HFFc6 (cell line): Measurements from ENCODE around the gene SRPRA. TPM values are rescaled to one million over a fixed set of nuclear protein-coding genes. Genes with fewer than 3 reads are reported as not detected.

Experiments
- DNase-seq: peaks from one replicate; pipeline ENCODE4 v3.0.0-alpha.2; 2018
- H3K27ac Mint-ChIP-seq: 2 replicates; pipeline ENCODE4 v1.8.0; 2020; ENCODE audit warnings: mild to moderate bottlenecking, mixed read lengths
- H3K27me3 Mint-ChIP-seq: 2 replicates; pipeline ENCODE4 v1.8.0; 2021; ENCODE audit warnings: mild to moderate bottlenecking, moderate library complexity, mixed read lengths; ENCODE audit not compliant: insufficient read depth
- H3K36me3 Mint-ChIP-seq: 2 replicates; pipeline ENCODE4 v1.8.0; 2021; ENCODE audit warnings: low read depth, mixed read lengths
- H3K4me1 Mint-ChIP-seq: 2 replicates; pipeline ENCODE4 v1.8.0; 2020; ENCODE audit warnings: low read depth, mixed read lengths
- H3K4me3 Mint-ChIP-seq: 2 replicates; pipeline ENCODE4 v1.8.0; 2020; ENCODE audit warnings: mild to moderate bottlenecking, moderate library complexity, mixed read lengths
- H3K9me3 Mint-ChIP-seq: 2 replicates; pipeline ENCODE4 v1.8.0; 2020; ENCODE audit warnings: mild to moderate bottlenecking, mixed read lengths
- total RNA-seq, 6 experiments: library from RNA; stranded (reverse); fragmentation: NEBNext Ultra II Directional; extraction: Animal tissue kit (Norgen Biotek cat#: 25700); gene quantifications; 2 replicates in 1 of 6; 3 replicates in 5 of 6; pipeline ENCODE4 v1.2.3, GENCODE V29; 2021
- TF ChIP-seq, protein P1 (sequence below): fragments of 200-600 bp; sonication (generic); IDR thresholded peaks from 2 replicates; pipeline ENCODE4 v1.5.0; 2021; ENCODE audit warnings: antibody characterized with exemption, mild to moderate bottlenecking

SRPRA gene
- total RNA-seq, 6 experiments from 2014 or later = 153 to 177 (median 162) TPM

DNA sequence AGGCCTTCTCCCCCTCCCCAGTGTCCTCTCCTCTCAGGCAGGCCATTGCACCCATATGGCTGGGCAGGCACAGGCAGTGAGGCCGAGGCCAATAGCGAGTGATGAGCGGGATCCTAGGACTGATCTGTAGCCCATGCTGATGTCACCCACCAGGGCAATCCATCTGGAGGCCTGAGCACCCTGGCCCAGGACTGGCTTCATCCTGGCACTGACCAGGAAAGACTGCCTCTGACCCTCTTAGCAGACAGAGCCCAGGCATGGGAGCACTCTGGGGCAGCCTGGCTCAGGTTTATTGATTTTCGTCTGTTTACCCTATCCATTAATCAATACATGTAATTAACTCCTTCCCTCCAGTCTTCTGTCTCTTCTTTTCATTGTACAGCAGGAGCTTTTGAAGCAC lies 9.1 kb upstream of the SRPRA start:
- peaks cover 14% of the 10 kb centered on the region for H3K4me1 Mint-ChIP-seq
- H3K36me3 Mint-ChIP-seq = peaks cover 33% of the 10 kb centered on the region
- H3K27ac Mint-ChIP-seq = no peak overlapping the region
- no peak overlapping the region for H3K4me3 Mint-ChIP-seq
- H3K27me3 Mint-ChIP-seq = no peaks in the 10 kb centered on the region; the same call in 1 of the 2 replicates
- H3K9me3 Mint-ChIP-seq = no peaks in the 10 kb centered on the region
- DNase-seq = no peak
- TF ChIP-seq, protein P1, sequence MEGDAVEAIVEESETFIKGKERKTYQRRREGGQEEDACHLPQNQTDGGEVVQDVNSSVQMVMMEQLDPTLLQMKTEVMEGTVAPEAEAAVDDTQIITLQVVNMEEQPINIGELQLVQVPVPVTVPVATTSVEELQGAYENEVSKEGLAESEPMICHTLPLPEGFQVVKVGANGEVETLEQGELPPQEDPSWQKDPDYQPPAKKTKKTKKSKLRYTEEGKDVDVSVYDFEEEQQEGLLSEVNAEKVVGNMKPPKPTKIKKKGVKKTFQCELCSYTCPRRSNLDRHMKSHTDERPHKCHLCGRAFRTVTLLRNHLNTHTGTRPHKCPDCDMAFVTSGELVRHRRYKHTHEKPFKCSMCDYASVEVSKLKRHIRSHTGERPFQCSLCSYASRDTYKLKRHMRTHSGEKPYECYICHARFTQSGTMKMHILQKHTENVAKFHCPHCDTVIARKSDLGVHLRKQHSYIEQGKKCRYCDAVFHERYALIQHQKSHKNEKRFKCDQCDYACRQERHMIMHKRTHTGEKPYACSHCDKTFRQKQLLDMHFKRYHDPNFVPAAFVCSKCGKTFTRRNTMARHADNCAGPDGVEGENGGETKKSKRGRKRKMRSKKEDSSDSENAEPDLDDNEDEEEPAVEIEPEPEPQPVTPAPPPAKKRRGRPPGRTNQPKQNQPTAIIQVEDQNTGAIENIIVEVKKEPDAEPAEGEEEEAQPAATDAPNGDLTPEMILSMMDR = no peak

DNA sequence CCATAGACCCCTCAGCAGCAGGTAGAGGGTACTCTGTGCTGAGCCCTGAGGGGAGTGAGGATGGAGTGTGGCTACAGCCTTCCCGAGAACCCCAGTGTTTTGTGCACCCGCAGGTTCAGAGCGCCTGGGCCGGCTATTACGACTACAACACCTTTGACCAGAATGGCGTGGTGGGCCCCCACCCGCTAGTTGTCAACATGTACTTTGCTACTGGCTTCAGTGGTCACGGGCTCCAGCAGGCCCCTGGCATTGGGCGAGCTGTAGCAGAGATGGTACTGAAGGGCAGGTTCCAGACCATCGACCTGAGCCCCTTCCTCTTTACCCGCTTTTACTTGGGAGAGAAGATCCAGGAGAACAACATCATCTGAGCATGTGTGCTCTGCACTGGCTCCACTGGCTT lies 8.6 kb upstream of the SRPRA start:
- Mint-ChIP-seq H3K4me1 (peaks cover 11% of the 10 kb centered on the region), H3K27ac (no peak overlapping the region), H3K36me3 (peaks cover 33% of the 10 kb centered on the region), H3K9me3 (no peaks in the 10 kb centered on the region), H3K4me3 (no peak overlapping the region), H3K27me3 (no peaks in the 10 kb centered on the region; the same call in 1 of the 2 replicates)
- TF ChIP-seq, protein P1 = no peak
- DNase-seq = no peak

DNA sequence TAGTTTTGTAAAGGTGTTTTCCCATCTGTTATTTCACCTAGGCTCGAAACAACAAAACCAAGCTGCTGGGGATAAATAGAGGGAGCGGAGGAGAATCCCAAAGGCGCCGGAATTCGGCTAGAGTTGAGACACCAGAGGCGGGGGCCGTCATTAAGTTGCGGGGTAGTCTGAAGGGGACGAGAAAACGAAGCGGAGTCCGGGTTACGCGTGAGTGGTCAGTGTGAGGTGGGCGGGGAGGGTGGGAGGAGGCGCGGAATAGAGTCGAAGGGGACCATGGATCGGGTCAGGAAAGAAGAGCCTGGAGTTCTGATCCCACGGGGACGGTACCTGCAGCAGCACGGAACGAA lies 361 bp downstream of the SRPRA start:
- Mint-ChIP-seq H3K27me3 (peaks cover 4% of the 10 kb centered on the region; the same call in 1 of the 2 replicates), H3K4me3 (peak overlapping the region; percentile 99), H3K9me3 (no peaks in the 10 kb centered on the region), H3K36me3 (peaks cover 47% of the 10 kb centered on the region), H3K4me1 (peaks cover 29% of the 10 kb centered on the region), H3K27ac (peak overlapping the region; percentile 98)
- DNase-seq = no peak
- TF ChIP-seq, protein P1 = no peak

DNA sequence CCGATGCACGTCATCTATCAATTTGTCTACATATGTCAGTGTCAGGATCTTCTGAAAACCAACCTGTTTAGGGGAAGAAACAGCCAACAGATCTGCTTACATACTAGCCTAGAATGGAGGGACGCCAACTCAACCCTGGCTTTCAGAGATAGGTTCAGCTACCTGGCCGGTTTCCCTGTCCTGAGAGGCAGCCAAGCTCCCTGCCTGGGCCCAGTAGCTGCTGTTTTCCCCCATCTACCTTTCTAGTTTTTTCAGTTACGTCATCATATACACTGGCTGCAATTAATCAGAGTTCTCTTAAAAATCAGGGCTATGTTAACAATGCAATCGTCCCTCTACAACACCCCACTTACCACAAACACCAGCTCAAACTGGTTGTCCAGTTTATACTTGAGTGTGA lies 1.0 kb downstream of the SRPRA start:
- Mint-ChIP-seq H3K27me3 (peaks cover 4% of the 10 kb centered on the region; the same call in 1 of the 2 replicates), H3K9me3 (no peaks in the 10 kb centered on the region), H3K36me3 (peaks cover 53% of the 10 kb centered on the region), H3K27ac (peak overlapping the region; percentile 98), H3K4me3 (peak overlapping the region; percentile 99), H3K4me1 (peaks cover 29% of the 10 kb centered on the region)
- DNase-seq = no peak
- TF ChIP-seq, protein P1 = no peak

DNA sequence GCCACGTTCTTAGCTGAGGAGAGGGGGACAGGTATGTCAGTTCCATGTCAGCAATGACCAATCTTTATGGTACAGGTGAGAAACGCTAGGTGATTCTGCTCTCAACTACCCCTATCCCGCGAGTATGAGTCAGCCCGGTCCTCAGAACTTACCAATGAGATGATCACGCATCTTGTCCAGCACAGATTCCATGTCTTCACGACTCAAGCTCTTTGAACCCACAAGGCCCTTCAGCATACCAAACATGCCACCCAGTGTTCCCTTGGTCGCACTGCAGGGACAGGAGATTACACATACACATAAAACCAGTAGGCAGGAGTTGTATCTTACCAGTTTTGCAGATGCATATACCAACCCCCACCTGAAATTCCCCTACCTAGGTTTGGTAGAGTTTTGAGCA lies 2.9 kb downstream of the SRPRA start:
- Mint-ChIP-seq H3K9me3 (no peaks in the 10 kb centered on the region), H3K4me3 (no peak overlapping the region; the same call in 1 of the 2 replicates), H3K27me3 (peaks cover 4% of the 10 kb centered on the region; the same call in 1 of the 2 replicates), H3K27ac (no peak overlapping the region; the same call in 1 of the 2 replicates), H3K36me3 (peaks cover 65% of the 10 kb centered on the region), H3K4me1 (peaks cover 33% of the 10 kb centered on the region)
- TF ChIP-seq, protein P1 = peak; percentile 15; the same call in 1 of the 2 replicates
- peak; percentile 9 for DNase-seq

DNA sequence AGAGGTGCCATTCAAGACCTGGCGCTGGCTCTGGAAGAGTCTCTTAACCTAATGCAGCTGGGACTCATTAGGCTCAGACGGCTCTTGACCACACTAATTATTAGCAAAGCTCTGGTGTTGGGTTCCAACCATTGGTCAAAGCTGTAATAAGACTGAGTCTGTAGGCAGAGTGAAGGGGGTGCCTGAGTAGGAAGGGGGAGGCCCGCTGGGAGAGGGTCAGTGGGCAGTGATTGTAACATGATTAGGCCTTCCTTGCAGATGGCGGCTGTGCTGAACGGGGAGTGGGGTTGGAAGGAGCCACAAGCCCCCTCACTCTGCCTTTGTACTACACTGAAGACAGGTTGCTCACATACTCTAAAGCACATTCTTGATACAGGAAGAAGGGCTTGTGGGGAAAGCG lies 5.2 kb downstream of the SRPRA start:
- H3K36me3 Mint-ChIP-seq = peaks cover 66% of the 10 kb centered on the region
- TF ChIP-seq, protein P1 = no peak
- no peak overlapping the region for H3K27ac Mint-ChIP-seq
- no peaks in the 10 kb centered on the region for H3K9me3 Mint-ChIP-seq
- peaks cover 4% of the 10 kb centered on the region; the same call in 1 of the 2 replicates for H3K27me3 Mint-ChIP-seq
- DNase-seq = no peak
- no peak overlapping the region for H3K4me3 Mint-ChIP-seq
- H3K4me1 Mint-ChIP-seq = peaks cover 29% of the 10 kb centered on the region
